D721Med (cell line): Measurements from ENCODE around the gene CCDC170.
"Not testable (repeated sequence)": the region's sequence is repeated elsewhere in the genome, so short reads cannot be mapped to it uniquely, and the experiment has no call there.

Experiments
- DNase-seq: peaks from one replicate; pipeline ENCODE4 v3.0.0; 2011; ENCODE audit warnings: low spot score; ENCODE audit not compliant: insufficient read length
- FAIRE-seq: peaks from 2 replicates; lab custom pipeline; 2011; peaks lifted over from hg19 to GRCh38; lab: Jason Lieb, UNC
- TF ChIP-seq, protein P1 (sequence below): IDR thresholded peaks from 2 replicates; pipeline ENCODE4 v1.5.1; 2012; ENCODE audit warnings: mild to moderate bottlenecking, control low read depth; ENCODE audit not compliant: insufficient read depth; ENCODE audit errors: missing control alignments

CCDC170 gene

GRCh38 chr6:151452750-151453427 is 40.9 kb upstream of the CCDC170 start:
- DNase-seq (no peak), FAIRE-seq (no peak)
- TF ChIP-seq, protein P1, sequence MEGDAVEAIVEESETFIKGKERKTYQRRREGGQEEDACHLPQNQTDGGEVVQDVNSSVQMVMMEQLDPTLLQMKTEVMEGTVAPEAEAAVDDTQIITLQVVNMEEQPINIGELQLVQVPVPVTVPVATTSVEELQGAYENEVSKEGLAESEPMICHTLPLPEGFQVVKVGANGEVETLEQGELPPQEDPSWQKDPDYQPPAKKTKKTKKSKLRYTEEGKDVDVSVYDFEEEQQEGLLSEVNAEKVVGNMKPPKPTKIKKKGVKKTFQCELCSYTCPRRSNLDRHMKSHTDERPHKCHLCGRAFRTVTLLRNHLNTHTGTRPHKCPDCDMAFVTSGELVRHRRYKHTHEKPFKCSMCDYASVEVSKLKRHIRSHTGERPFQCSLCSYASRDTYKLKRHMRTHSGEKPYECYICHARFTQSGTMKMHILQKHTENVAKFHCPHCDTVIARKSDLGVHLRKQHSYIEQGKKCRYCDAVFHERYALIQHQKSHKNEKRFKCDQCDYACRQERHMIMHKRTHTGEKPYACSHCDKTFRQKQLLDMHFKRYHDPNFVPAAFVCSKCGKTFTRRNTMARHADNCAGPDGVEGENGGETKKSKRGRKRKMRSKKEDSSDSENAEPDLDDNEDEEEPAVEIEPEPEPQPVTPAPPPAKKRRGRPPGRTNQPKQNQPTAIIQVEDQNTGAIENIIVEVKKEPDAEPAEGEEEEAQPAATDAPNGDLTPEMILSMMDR: no peak

DNA sequence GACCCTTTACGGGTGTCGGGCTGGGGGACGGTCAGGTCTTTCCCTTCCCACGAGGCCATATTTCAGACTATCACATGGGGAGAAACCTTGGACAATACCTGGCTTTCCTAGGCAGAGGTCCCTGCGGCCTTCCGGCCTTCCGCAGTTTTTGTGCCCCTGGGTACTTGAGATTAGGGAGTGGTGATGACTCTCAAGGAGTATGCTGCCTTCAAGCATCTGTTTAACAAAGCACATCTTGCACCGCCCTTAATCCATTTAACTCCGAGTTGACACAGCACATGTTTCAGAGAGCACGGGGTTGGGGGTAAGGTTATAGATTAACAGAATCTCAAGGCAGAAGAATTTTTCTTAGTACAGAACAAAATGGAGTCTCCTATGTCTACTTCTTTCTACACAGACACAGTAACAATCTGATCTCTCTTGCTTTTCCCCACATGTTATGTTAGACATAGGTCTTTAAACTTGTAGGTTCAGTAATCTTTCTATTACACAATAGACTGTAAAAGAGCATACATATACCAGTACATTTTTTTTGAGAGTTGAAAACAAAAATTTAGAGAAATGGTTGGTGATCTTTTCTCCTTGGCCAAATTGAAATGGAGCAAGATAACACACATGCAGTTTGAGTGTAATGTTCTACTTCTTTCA is 37.9 kb upstream of the CCDC170 start:
- not testable (repeated sequence) for DNase-seq, FAIRE-seq

GRCh38 chr6:151461673-151462072 is 32.1 kb upstream of the CCDC170 start:
- FAIRE-seq (no peak), DNase-seq (no peak)
- TF ChIP-seq, protein P1: no peak

GRCh38 chr6:151464702-151465101 is 29.1 kb upstream of the CCDC170 start:
- FAIRE-seq: no peak
- TF ChIP-seq, protein P1: no peak
- DNase-seq: no peak

- DNase-seq (no peak), FAIRE-seq (no peak)
- TF ChIP-seq, protein P1: peak; percentile 78
These were observed 17.9 kb upstream of the CCDC170 start for GRCh38 chr6:151475653-151476523.

DNA sequence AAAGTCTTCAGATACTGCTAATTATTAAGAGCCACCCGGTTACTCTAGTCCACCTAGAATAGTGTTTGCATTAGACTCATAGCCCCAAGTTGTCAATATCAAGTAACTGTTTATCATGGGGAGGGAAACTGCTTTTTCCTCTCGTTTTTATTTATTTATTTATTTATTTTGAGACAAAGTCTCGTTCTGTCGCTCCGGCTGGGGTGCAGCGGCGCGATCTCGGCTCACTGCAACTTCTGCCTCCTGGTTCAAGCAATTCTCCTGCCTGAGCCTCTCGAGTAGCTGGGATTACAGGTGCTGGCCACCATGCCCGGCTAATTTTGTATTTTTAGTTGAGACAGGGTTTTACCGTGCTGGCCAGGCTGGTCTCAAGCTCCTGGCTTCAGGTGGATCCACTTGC is 16.1 kb upstream of the CCDC170 start:
- TF ChIP-seq, protein P1: no peak
- FAIRE-seq (no peak), DNase-seq (no peak)

DNA sequence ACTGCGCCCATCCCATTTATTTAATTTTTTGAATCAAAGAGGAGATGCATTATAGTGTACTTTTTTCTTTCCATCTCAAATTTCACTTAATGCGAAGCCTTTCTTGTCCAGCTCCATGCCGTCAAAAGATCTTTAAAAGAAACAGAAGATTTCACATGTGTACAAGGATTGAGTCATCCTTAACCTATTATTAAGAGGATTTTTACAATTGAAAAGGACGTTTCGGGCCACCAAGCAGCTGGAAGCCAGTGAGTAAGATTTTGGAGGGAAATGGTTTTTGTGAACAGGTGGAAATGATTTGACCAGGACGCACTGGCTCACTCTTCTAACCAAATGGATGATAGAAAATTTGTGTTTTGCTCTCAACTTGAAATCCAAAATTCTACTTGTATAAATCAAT is 15.1 kb upstream of the CCDC170 start:
- TF ChIP-seq, protein P1: no peak
- FAIRE-seq: no peak
- DNase-seq: no peak
